Suprapubic skin (tissue), 4 donors: ENCODE measurements around the gene PUSL1. TPM values are rescaled to one million over a fixed set of nuclear protein-coding genes. Genes with fewer than 3 reads are reported as not detected.

Source experiments
- DNase-seq, 2 donors: peaks; one replicate each; pipeline ENCODE4 v3.0.0-alpha.2; 2019; ENCODE audit warnings: low spot score in 2 of 2
- H3K27ac ChIP-seq: fragments of 200-600 bp; sonication (generic); one replicate; pipeline ENCODE4 v1.5.1; 2019
- H3K27me3 ChIP-seq: fragments of 200-600 bp; sonication (generic); one replicate; pipeline ENCODE4 v1.5.1; 2019
- H3K36me3 ChIP-seq: fragments of 200-600 bp; sonication (generic); one replicate; pipeline ENCODE4 v1.5.1; 2019
- H3K4me1 ChIP-seq: fragments of 200-600 bp; sonication (generic); one replicate; pipeline ENCODE4 v1.5.1; 2019
- H3K4me3 ChIP-seq: fragments of 200-600 bp; sonication (generic); one replicate; pipeline ENCODE4 v1.5.1; 2019; ENCODE audit warnings: mild to moderate bottlenecking
- H3K9me3 ChIP-seq: fragments of 200-600 bp; sonication (generic); one replicate; pipeline ENCODE4 v1.5.1; 2019
- EP300 ChIP-seq: sonication (generic); formaldehyde crosslinking; IDR thresholded peaks from one replicate; pipeline ENCODE4 v1.6.1; 2017; ENCODE audit warnings: antibody characterized with exemption
- POLR2A ChIP-seq, 2 donors: fragments of 450-650 bp; IDR thresholded peaks; one replicate each; pipeline ENCODE4 v1.6.1; 2017; ENCODE audit warnings: antibody characterized with exemption in 2 of 2, mild to moderate bottlenecking in 2 of 2, moderate library complexity in 2 of 2
- POLR2AphosphoS5 ChIP-seq, 3 donors: sonication (generic); formaldehyde crosslinking; IDR thresholded peaks; one replicate each; pipeline ENCODE4 v1.6.1; 2017; ENCODE audit warnings: antibody characterized with exemption in 3 of 3
- WGBS: methylation state at CpG from one replicate; pipeline ENCODE4 v1.1.5; 2018; 5-methylcytosine and 5-hydroxymethylcytosine counted together
- total RNA-seq, 4 donors: library from RNA; depleted of rRNA; stranded (reverse); fragments of >200 nt; gene quantifications; one replicate each; pipeline ENCODE4 v1.1.0, GENCODE V29; 2016
- TF ChIP-seq, protein P1 (sequence below), 2 donors: fragments of 200-600 bp in 1 of 2; fragments of 450-650 bp in 1 of 2; sonication (generic) in 1 of 2; IDR thresholded peaks; one replicate each; pipeline ENCODE4 v1.5.1; 2016 to 2019; ENCODE audit warnings: antibody characterized with exemption in 2 of 2, mild to moderate bottlenecking in 1 of 2, moderate library complexity in 1 of 2

The PUSL1 gene, protein sequence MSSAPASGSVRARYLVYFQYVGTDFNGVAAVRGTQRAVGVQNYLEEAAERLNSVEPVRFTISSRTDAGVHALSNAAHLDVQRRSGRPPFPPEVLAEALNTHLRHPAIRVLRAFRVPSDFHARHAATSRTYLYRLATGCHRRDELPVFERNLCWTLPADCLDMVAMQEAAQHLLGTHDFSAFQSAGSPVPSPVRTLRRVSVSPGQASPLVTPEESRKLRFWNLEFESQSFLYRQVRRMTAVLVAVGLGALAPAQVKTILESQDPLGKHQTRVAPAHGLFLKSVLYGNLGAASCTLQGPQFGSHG
- total RNA-seq: 10 to 100 TPM; 16.9 to 56.4 (median 36.4) TPM

DNA sequence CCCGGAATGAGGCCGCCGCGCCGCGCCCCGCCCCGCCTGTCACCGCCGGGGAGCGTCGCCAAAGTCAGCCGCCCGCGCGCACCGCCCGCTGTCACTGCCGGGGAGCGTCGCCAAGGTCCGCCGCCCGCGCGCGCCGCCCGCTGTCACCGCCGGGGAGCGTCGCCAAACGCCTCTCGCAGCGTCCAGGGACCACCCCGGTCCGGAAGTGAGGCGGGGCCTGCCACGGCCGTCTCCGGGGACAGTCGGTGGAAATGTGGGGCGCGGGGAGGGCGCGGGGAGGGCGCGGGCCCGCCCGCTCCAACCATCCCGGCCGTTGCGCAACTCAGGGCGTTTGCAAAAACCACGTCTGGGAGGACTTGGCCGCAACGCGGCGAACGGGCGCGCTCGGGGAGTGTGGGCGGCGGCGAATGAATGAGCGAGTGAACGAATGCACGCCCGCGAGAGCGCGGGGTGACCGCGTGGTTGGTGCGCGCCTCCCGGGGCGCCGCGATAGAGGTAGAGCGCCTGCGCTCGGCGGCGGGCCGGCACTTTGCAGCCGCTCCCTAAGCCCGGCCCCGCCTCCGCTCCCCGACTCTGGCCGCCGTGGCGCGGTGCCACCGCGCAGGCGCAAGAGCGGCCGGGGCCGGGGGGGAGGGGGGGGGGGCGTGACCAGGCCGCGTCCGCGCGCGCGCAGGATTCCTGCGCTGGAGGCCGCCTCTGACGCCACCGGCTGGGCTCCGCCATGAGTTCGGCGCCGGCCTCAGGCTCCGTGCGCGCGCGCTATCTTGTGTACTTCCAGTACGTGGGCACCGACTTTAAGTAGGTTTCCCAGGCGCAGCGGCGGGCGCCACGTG, at the start of gene PUSL1, which contains the start of gene ACAP3:
TSS of gene PUSL1 (plus strand) at position 675 of the 833 bp plus-strand sequence. CDS start at position 722, 47 bp downstream.
TSS of gene ACAP3 (minus strand) at position 8 of the 833 bp plus-strand sequence. CDS start 115 bp downstream, outside the sequence.
- peak; percentile 96 for DNase-seq
- peaks cover 68% of the 10 kb centered on the region for H3K4me1 ChIP-seq
- H3K4me3 ChIP-seq: peak within 1 kb of the TSS; percentile 65
- H3K27me3 ChIP-seq: no peaks in the 10 kb centered on the region
- peaks cover 26% of the 10 kb centered on the region for H3K36me3 ChIP-seq
- H3K9me3 ChIP-seq: no peaks in the 10 kb centered on the region
- H3K27ac ChIP-seq: peak within 1 kb of the TSS; percentile 93
- TF ChIP-seq, protein P1, sequence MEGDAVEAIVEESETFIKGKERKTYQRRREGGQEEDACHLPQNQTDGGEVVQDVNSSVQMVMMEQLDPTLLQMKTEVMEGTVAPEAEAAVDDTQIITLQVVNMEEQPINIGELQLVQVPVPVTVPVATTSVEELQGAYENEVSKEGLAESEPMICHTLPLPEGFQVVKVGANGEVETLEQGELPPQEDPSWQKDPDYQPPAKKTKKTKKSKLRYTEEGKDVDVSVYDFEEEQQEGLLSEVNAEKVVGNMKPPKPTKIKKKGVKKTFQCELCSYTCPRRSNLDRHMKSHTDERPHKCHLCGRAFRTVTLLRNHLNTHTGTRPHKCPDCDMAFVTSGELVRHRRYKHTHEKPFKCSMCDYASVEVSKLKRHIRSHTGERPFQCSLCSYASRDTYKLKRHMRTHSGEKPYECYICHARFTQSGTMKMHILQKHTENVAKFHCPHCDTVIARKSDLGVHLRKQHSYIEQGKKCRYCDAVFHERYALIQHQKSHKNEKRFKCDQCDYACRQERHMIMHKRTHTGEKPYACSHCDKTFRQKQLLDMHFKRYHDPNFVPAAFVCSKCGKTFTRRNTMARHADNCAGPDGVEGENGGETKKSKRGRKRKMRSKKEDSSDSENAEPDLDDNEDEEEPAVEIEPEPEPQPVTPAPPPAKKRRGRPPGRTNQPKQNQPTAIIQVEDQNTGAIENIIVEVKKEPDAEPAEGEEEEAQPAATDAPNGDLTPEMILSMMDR (IDR thresholded peaks at IDR 0.05): no peak
- peak in 2 of 3 donors; percentile 79 to 94 for TF ChIP-seq POLR2AphosphoS5 (IDR thresholded peaks at IDR 0.05)
- WGBS: 0% methylated on average over 36 of the region's 131 CpGs

DNA sequence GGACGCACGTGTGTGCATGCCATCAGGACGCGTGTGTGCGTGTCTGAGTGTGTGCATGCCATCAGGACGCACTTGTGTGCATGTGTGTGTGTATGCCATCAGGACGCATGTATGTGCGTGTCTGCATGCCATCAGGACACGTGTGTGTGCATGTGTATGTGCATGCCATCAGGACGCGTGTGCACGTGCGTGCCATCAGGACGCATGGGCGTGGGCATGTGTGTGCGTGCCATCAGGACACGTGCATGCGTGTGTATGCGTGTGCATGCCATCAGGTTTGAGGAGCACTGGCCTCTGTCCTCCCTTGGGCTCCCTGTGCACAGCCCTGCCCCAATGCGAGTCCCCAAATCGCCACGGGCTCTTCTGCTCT, 49.3 kb upstream of the PUSL1 start:
- H3K27ac ChIP-seq: no peak overlapping the region
- no peak for TF ChIP-seq EP300
- TF ChIP-seq, protein P1 (IDR thresholded peaks at IDR 0.05): no peak
- no peak for TF ChIP-seq POLR2A (IDR thresholded peaks at IDR 0.05)
- TF ChIP-seq POLR2AphosphoS5 (IDR thresholded peaks at IDR 0.05): no peak

DNA sequence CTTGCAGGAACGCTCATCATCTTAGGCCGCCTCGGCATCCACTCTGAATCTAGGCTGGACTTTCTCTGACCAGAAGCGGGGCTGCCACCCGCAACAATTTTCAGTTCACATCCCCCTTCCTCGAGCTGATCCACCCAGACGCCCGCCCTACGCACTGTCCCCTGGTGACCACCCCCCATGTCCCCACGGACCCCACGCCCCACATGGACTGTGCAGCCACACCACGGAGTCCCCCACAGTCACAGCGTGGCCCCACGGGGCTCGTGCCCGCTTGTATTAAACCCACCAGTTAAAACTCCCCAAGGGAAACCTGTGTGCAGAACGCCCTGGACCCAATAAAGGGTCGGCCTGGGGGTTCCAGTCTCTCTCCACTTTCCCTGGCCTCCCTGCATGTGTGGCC, 48.9 kb upstream of the PUSL1 start:
- no peak for DNase-seq
- Histone ChIP-seq H3K27me3 (no peaks in the 10 kb centered on the region), H3K36me3 (peaks cover 72% of the 10 kb centered on the region), H3K4me3 (no peak overlapping the region), H3K9me3 (no peaks in the 10 kb centered on the region), H3K27ac (no peak overlapping the region), H3K4me1 (peaks cover 23% of the 10 kb centered on the region)
- TF ChIP-seq POLR2A (IDR thresholded peaks at IDR 0.05) (no peak), EP300 (no peak), POLR2AphosphoS5 (IDR thresholded peaks at IDR 0.05) (no peak)
- TF ChIP-seq, protein P1 (IDR thresholded peaks at IDR 0.05): no peak
- 89% methylated on average over 18 of the region's 18 CpGs for WGBS

More for the DNA sequence above, 49.3 kb upstream of the PUSL1 start:
- WGBS: 75% methylated on average over 12 of the region's 22 CpGs
- peaks cover 72% of the 10 kb centered on the region for H3K36me3 ChIP-seq
- H3K4me1 ChIP-seq: peaks cover 23% of the 10 kb centered on the region
- H3K27me3 ChIP-seq: no peaks in the 10 kb centered on the region
- no peaks in the 10 kb centered on the region for H3K9me3 ChIP-seq
- H3K4me3 ChIP-seq: no peak overlapping the region
- no peak for DNase-seq

DNA sequence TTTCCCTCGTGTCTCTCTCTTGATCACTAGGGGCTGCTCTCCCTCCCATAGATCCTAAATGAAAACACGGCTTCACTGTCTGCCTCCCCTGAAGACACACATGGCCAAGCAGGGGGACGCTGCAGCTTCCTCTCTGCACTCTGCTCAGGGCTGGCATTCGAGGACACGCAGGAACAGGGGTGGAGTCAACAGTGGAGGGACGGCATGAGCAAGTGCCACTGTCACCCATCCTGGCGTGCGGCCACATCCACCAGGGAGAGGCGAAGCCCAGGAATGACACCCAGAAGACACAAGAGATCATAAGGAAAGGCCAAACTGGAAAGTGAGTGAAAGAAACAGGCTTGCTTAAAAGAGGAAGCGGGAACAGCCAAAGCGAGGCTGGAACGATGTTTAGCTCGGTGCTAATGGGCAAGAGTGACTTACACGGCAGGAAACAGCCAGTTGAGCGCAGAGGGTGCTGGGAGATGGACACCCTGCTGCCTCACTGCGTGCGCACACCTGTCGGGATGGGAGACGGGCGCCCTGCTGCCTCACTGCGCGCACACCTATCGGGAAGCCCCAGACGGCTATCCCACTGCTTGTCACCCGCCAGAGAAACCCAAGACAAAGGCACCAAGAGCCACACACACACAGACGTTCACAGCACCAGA, 48.3 kb upstream of the PUSL1 start:
- Histone ChIP-seq H3K9me3 (no peaks in the 10 kb centered on the region), H3K4me3 (no peak overlapping the region), H3K4me1 (peaks cover 23% of the 10 kb centered on the region), H3K27me3 (no peaks in the 10 kb centered on the region), H3K36me3 (peaks cover 72% of the 10 kb centered on the region), H3K27ac (no peak overlapping the region)
- WGBS: 72% methylated on average over 16 of the region's 26 CpGs
- TF ChIP-seq POLR2A (IDR thresholded peaks at IDR 0.05) (no peak), EP300 (no peak)
- DNase-seq: no peak

DNA sequence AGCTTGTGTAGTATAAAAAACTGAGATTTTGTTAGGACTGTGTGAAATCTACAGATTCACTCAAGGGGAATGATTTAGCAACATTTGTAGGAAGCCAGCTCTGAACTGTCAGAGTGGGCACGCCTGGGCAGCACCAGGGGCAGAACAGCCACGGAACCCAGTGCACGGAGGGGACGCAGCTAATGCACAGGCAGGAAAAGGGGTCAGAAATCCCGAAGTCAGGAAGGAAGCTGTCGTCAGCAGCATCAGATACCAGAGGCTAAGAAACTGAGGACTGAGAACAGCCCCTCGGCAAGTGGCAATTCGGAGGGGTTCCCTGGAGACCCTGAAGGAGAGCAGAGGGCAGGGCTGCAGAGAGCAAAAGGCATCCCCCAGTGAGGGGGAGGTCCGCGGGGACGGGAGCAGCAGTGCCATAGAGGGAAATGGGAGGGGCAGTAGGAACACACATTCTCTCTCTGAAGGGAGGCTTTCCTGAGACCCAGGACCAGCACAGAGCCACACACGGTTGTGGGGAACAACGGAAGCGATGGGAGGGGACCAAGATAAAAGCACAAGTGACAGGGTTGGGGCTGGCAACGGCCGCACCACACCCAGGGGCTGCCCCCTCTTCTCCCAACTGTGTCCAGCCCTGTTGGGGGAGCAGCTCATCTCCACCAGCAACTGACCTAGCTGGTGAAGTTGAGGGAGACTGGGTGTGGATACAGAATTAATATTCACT, 47.4 kb upstream of the PUSL1 start:
- WGBS: 68% methylated on average over 16 of the region's 16 CpGs
- no peak overlapping the region for H3K27ac ChIP-seq

More for the DNA sequence above, 47.4 kb upstream of the PUSL1 start:
- Histone ChIP-seq H3K4me3 (no peak overlapping the region), H3K4me1 (peaks cover 23% of the 10 kb centered on the region), H3K9me3 (no peaks in the 10 kb centered on the region), H3K27me3 (no peaks in the 10 kb centered on the region), H3K36me3 (peaks cover 72% of the 10 kb centered on the region)
- TF ChIP-seq, protein P1 (IDR thresholded peaks at IDR 0.05): no peak
- TF ChIP-seq EP300: no peak
- no peak for TF ChIP-seq POLR2AphosphoS5 (IDR thresholded peaks at IDR 0.05)
- no peak for TF ChIP-seq POLR2A (IDR thresholded peaks at IDR 0.05)
- DNase-seq: no peak
